Peyer's patch (tissue), 4 donors: Measurements from ENCODE around the gene SH3GL1. TPM values are rescaled to one million over a fixed set of nuclear protein-coding genes. Genes with fewer than 3 reads are reported as not detected.

Experiments
- DNase-seq, 3 donors: peaks; one replicate each; pipeline ENCODE4 v3.0.0-alpha.2; 2017 to 2019
- H3K27ac ChIP-seq, 4 donors: fragments of 200-600 bp; sonication (generic); one replicate each; pipeline ENCODE4 v1.5.1; 2016 to 2019
- H3K27me3 ChIP-seq, 2 donors: fragments of 200-600 bp; sonication (generic); one replicate each; pipeline ENCODE4 v1.5.1; 2019
- H3K36me3 ChIP-seq, 3 donors: fragments of 200-600 bp; sonication (generic); one replicate each; pipeline ENCODE4 v1.5.1; 2016 to 2019
- H3K4me1 ChIP-seq, 4 donors: fragments of 200-600 bp; sonication (generic); one replicate each; pipeline ENCODE4 v1.5.1; 2016 to 2019
- H3K4me3 ChIP-seq, 4 donors: fragments of 200-600 bp; sonication (generic); 1 replicate in 3 of 4; 2 replicates in 1 of 4; pipeline ENCODE4 v1.5.1; 2016 to 2019; ENCODE audit warnings: mild to moderate bottlenecking in 1 of 4
- H3K9me3 ChIP-seq, 4 donors: fragments of 200-600 bp; sonication (generic); one replicate each; pipeline ENCODE4 v1.5.1; 2016 to 2019; ENCODE audit warnings: mild to moderate bottlenecking in 1 of 4
- POLR2A ChIP-seq, 2 donors: fragments of 450-650 bp; IDR thresholded peaks; one replicate each; pipeline ENCODE4 v1.5.1; 2017; ENCODE audit warnings: antibody characterized with exemption in 2 of 2, mild to moderate bottlenecking in 2 of 2, moderate library complexity in 2 of 2
- total RNA-seq, 4 donors: library from RNA; depleted of rRNA; stranded (reverse); fragments of >200 nt; gene quantifications; one replicate each; pipeline ENCODE4 v1.1.0, GENCODE V29; 2016
- TF ChIP-seq, protein P1 (sequence below), 6 experiments: fragments of 450-650 bp in 4 of 6; fragments of 200-600 bp in 2 of 6; sonication (generic) in 1 of 6; IDR thresholded peaks; one replicate each; pipeline ENCODE4 v1.5.1; 2017 to 2019; ENCODE audit warnings: antibody characterized with exemption in 6 of 6, mild to moderate bottlenecking in 3 of 6, moderate library complexity in 1 of 6

Gene SH3GL1
- total RNA-seq, 4 donors from 2014 or later, result 69.3 to 102 (median 73.9) TPM

DNA sequence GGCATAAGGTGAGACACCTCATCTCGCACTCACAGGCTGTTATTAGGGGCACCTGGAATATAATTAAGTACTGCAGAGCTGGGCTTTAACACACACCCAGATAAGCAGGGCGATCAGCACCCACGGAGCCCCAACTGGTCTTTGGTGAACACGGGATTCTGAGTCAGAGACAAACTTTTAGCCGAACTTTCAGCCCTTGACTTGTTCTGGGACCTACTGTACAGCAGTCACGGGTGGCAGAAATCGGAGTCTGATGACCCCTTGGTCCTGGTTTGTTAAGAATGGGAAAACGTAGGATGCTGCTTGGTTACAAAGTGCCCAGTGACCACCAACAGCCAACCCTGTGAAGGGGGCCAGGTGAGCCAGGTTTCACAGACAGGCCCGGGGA lies 9.0 kb downstream of the SH3GL1 start:
- Histone ChIP-seq H3K27ac (peak overlapping the region; percentile 46 to 85 (median 78)), H3K9me3 (no peaks in the 10 kb centered on the region), H3K36me3 (peaks cover 0 to 25% (median 0%) of the 10 kb centered on the region in 3 donors), H3K27me3 (no peaks in the 10 kb centered on the region), H3K4me1 (peaks cover 0 to 54% (median 13%) of the 10 kb centered on the region in 4 donors), H3K4me3 (peak overlapping the region in 2 of 4 donors; percentile 17 to 33)
- DNase-seq, result no peak
- no peak for TF ChIP-seq POLR2A (IDR thresholded peaks at IDR 0.05)
- TF ChIP-seq, protein P1, sequence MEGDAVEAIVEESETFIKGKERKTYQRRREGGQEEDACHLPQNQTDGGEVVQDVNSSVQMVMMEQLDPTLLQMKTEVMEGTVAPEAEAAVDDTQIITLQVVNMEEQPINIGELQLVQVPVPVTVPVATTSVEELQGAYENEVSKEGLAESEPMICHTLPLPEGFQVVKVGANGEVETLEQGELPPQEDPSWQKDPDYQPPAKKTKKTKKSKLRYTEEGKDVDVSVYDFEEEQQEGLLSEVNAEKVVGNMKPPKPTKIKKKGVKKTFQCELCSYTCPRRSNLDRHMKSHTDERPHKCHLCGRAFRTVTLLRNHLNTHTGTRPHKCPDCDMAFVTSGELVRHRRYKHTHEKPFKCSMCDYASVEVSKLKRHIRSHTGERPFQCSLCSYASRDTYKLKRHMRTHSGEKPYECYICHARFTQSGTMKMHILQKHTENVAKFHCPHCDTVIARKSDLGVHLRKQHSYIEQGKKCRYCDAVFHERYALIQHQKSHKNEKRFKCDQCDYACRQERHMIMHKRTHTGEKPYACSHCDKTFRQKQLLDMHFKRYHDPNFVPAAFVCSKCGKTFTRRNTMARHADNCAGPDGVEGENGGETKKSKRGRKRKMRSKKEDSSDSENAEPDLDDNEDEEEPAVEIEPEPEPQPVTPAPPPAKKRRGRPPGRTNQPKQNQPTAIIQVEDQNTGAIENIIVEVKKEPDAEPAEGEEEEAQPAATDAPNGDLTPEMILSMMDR (IDR thresholded peaks at IDR 0.05), result no peak

- no peaks in the 10 kb centered on the region for H3K9me3 ChIP-seq
- DNase-seq, result peak in 1 of 3 donors; percentile 80
- peak overlapping the region; percentile 38 to 85 (median 78) for H3K27ac ChIP-seq
- TF ChIP-seq, protein P1 (IDR thresholded peaks at IDR 0.05), result no peak
- no peak for TF ChIP-seq POLR2A (IDR thresholded peaks at IDR 0.05)
- H3K4me1 ChIP-seq, result peaks cover 0 to 54% (median 13%) of the 10 kb centered on the region in 4 donors
- H3K4me3 ChIP-seq, result peak overlapping the region in 2 of 4 donors; percentile 17 to 33
- H3K27me3 ChIP-seq, result no peaks in the 10 kb centered on the region
- peaks cover 0 to 19% (median 0%) of the 10 kb centered on the region in 3 donors for H3K36me3 ChIP-seq
Measured at GRCh38 chr19:4390567-4391305, 9.6 kb downstream of the SH3GL1 start.

GRCh38 chr19:4390017-4390566 lies 10.3 kb downstream of the SH3GL1 start:
- H3K4me3 ChIP-seq, result peak overlapping the region in 1 of 4 donors; percentile 33
- H3K27me3 ChIP-seq, result no peaks in the 10 kb centered on the region
- H3K9me3 ChIP-seq, result no peaks in the 10 kb centered on the region
- peak in 1 of 3 donors; percentile 62 for DNase-seq
- peaks cover 0 to 19% (median 0%) of the 10 kb centered on the region in 3 donors for H3K36me3 ChIP-seq
- H3K27ac ChIP-seq, result peak overlapping the region; percentile 38 to 85 (median 78)
- peaks cover 0 to 60% (median 13%) of the 10 kb centered on the region in 4 donors for H3K4me1 ChIP-seq
- no peak for TF ChIP-seq POLR2A (IDR thresholded peaks at IDR 0.05)
- TF ChIP-seq, protein P1 (IDR thresholded peaks at IDR 0.05), result no peak

GRCh38 chr19:4389511-4390016 lies 10.8 kb downstream of the SH3GL1 start:
- TF ChIP-seq, protein P1 (IDR thresholded peaks at IDR 0.05), result no peak
- TF ChIP-seq POLR2A (IDR thresholded peaks at IDR 0.05), result no peak
- no peak for DNase-seq
- no peaks in the 10 kb centered on the region for H3K9me3 ChIP-seq
- peaks cover 0 to 60% (median 13%) of the 10 kb centered on the region in 4 donors for H3K4me1 ChIP-seq
- H3K27ac ChIP-seq, result peak overlapping the region; percentile 38 to 85 (median 78)
- no peaks in the 10 kb centered on the region for H3K27me3 ChIP-seq
- peak overlapping the region in 1 of 4 donors; percentile 33 for H3K4me3 ChIP-seq
- H3K36me3 ChIP-seq, result peaks cover 0 to 15% (median 0%) of the 10 kb centered on the region in 3 donors

DNA sequence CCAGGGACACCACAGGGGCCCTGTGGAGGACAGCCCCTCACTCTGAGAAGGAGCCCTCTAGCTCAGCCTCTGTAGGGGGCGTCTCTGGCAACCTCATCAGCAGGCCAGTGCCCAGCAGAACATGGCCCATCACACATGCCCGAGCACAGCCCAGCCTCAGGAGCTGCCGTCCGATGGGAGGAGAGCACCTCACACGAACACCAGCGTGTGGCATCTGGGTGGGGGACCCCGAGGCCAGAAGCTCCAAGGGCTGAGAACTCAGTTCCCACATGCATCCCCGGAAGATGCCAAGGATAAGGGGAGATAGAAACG lies 11.3 kb downstream of the SH3GL1 start:
- no peaks in the 10 kb centered on the region for H3K27me3 ChIP-seq
- no peak for TF ChIP-seq POLR2A (IDR thresholded peaks at IDR 0.05)
- TF ChIP-seq, protein P1 (IDR thresholded peaks at IDR 0.05), result no peak
- DNase-seq, result no peak
- H3K36me3 ChIP-seq, result peaks cover 0 to 20% (median 0%) of the 10 kb centered on the region in 3 donors
- H3K9me3 ChIP-seq, result no peaks in the 10 kb centered on the region
- H3K27ac ChIP-seq, result peak overlapping the region in 1 of 4 donors; percentile 85
- H3K4me1 ChIP-seq, result peaks cover 0 to 60% (median 13%) of the 10 kb centered on the region in 4 donors
- H3K4me3 ChIP-seq, result no peak overlapping the region
